IPS-11a (cell line): ENCODE measurements around the gene ABR.
"Not testable (repeated sequence)": the region's sequence is repeated elsewhere in the genome, so short reads cannot be mapped to it uniquely, and the experiment has no call there.

Source experiments
- H3K4me3 ChIP-seq: one replicate; pipeline ENCODE4 v1.5.1; 2013; ENCODE audit warnings: low read depth, low read length, control low read depth

ABR gene

GRCh38 chr17:995324-995723, 184.5 kb downstream of the ABR start:
- H3K4me3 ChIP-seq: not testable (repeated sequence)

- H3K4me3 ChIP-seq: no peak overlapping the region
These were observed 186.8 kb downstream of the ABR start for GRCh38 chr17:992933-993332.

- no peak overlapping the region for H3K4me3 ChIP-seq
These were observed 191.2 kb downstream of the ABR start for GRCh38 chr17:988561-988960.

- no peak overlapping the region for H3K4me3 ChIP-seq
These were observed 191.8 kb downstream of the ABR start for GRCh38 chr17:987931-988330.

GRCh38 chr17:986322-986929, 193.4 kb downstream of the ABR start:
- H3K4me3 ChIP-seq: no peak overlapping the region

GRCh38 chr17:983921-984320, 195.9 kb downstream of the ABR start:
- H3K4me3 ChIP-seq: no peak overlapping the region

GRCh38 chr17:981292-981658, 198.5 kb downstream of the ABR start:
- H3K4me3 ChIP-seq: no peak overlapping the region

- H3K4me3 ChIP-seq: peak overlapping the region; percentile 39
These were observed 199.1 kb downstream of the ABR start for GRCh38 chr17:980406-981291.

- H3K4me3 ChIP-seq: peak within 1 kb of the TSS; percentile 78
These were observed 200.0 kb downstream of the ABR start, which contains the start of gene NXN for GRCh38 chr17:979539-980405. NXN (minus strand) TSS chr17:979776.

GRCh38 chr17:979212-979538, 200.6 kb downstream of the ABR start:
- peak overlapping the region; percentile 78 for H3K4me3 ChIP-seq

GRCh38 chr17:978103-979093, 201.4 kb downstream of the ABR start:
- peak overlapping the region; percentile 75 for H3K4me3 ChIP-seq

GRCh38 chr17:977166-977565, 202.6 kb downstream of the ABR start:
- peak overlapping the region; percentile 75 for H3K4me3 ChIP-seq

GRCh38 chr17:976312-976711, 203.5 kb downstream of the ABR start:
- no peak overlapping the region for H3K4me3 ChIP-seq

GRCh38 chr17:975371-975915, 204.3 kb downstream of the ABR start:
- H3K4me3 ChIP-seq: no peak overlapping the region

- H3K4me3 ChIP-seq: not testable (repeated sequence)
These were observed 205.0 kb downstream of the ABR start for GRCh38 chr17:974778-975177.

GRCh38 chr17:973053-973452, 206.7 kb downstream of the ABR start:
- H3K4me3 ChIP-seq: no peak overlapping the region

- not testable (repeated sequence) for H3K4me3 ChIP-seq
These were observed 207.9 kb downstream of the ABR start for GRCh38 chr17:971861-972260.

- H3K4me3 ChIP-seq: no peak overlapping the region
These were observed 209.4 kb downstream of the ABR start for GRCh38 chr17:970364-970763.

GRCh38 chr17:969811-970355, 209.9 kb downstream of the ABR start:
- H3K4me3 ChIP-seq: no peak overlapping the region
